IMR-90 (cell line): ENCODE results near the gene DSCAML1. TPM values are rescaled to one million over a fixed set of nuclear protein-coding genes. Genes with fewer than 3 reads are reported as not detected.

Experiments used
- ATAC-seq: fragments of 200-7000 bp; cut with Tn5 transposase; 2 replicates; pipeline ENCODE4 v1.9.1; 2020; ENCODE audit warnings: low read depth, mild to moderate bottlenecking, moderate library complexity
- BruUV-seq: library from RNA; stranded (reverse); fragments of 400-500 nt; replicated peaks from 2 replicates; lab custom pipeline; 2021; lab: Mats Ljungman, UMichigan
- CTCF ChIA-PET: fragments of 300-600 bp; formaldehyde crosslinking; extraction: SDS; loops from one replicate; lab custom pipeline; 2021; ENCODE audit warnings: antibody characterized with exemption; lab: Yijun Ruan, JAX
- POLR2A ChIA-PET: fragments of 300-600 bp; sonication (Branson Sonifier 250); formaldehyde crosslinking; loops from one replicate; lab custom pipeline; 2022; ENCODE audit warnings: antibody characterized with exemption; ENCODE audit not compliant: unreplicated experiment; lab: Charles Lee
- DNase-seq: peaks from one replicate; pipeline ENCODE4 v3.0.0; 2013
- H2AFZ ChIP-seq: replicated peaks from 2 replicates; pipeline ENCODE3; 2013; ENCODE audit warnings: low read length, mild to moderate bottlenecking; ENCODE audit not compliant: poor library complexity
- H2AK5ac ChIP-seq: 2 replicates; pipeline ENCODE4 v1.6.1; 2013; ENCODE audit warnings: low read depth, low read length, inconsistent platforms
- H2AK9ac ChIP-seq: replicated peaks from 2 replicates; pipeline ENCODE3; 2013; ENCODE audit warnings: mild to moderate bottlenecking, low read depth, low read length, moderate library complexity; ENCODE audit not compliant: poor library complexity
- H2BK120ac ChIP-seq: 2 replicates; pipeline ENCODE4 v1.6.1; 2013; ENCODE audit warnings: low read depth, low read length, inconsistent platforms
- H2BK15ac ChIP-seq: 3 replicates; pipeline ENCODE4 v1.6.1; 2013; ENCODE audit warnings: low read depth, low read length, inconsistent platforms
- H2BK20ac ChIP-seq: 2 replicates; pipeline ENCODE4 v1.6.1; 2013; ENCODE audit warnings: low read depth, mild to moderate bottlenecking, inconsistent platforms, low read length, moderate library complexity
- H2BK5ac ChIP-seq: 2 replicates; pipeline ENCODE4 v1.6.1; 2013; ENCODE audit warnings: mild to moderate bottlenecking, low read depth, low read length, inconsistent platforms; ENCODE audit not compliant: poor library complexity, severe bottlenecking
- H3K14ac ChIP-seq: replicated peaks from 2 replicates; pipeline ENCODE4 v1.6.1; 2013; ENCODE audit warnings: low read depth, low read length, inconsistent platforms
- H3K18ac ChIP-seq: 2 replicates; pipeline ENCODE4 v1.6.1; 2013; ENCODE audit warnings: low read depth, low read length, control low read depth
- H3K23ac ChIP-seq: 2 replicates; pipeline ENCODE4 v1.6.1; 2013; ENCODE audit warnings: low read depth, low read length, inconsistent platforms
- H3K27ac ChIP-seq: 2 replicates; pipeline ENCODE4 v1.5.1; 2013; ENCODE audit warnings: mild to moderate bottlenecking, control low read depth, low read length; ENCODE audit not compliant: insufficient read depth
- H3K27me3 ChIP-seq: 2 replicates; pipeline ENCODE4 v1.6.1; 2013; ENCODE audit warnings: low read length; ENCODE audit not compliant: control insufficient read depth, insufficient read depth
- H3K36me3 ChIP-seq: 2 replicates; pipeline ENCODE4 v1.6.1; 2013; ENCODE audit warnings: low read length, mixed read lengths; ENCODE audit not compliant: control insufficient read depth, insufficient read depth
- H3K4ac ChIP-seq: 2 replicates; pipeline ENCODE4 v1.6.1; 2013; ENCODE audit warnings: low read depth, low read length, inconsistent platforms
- H3K4me1 ChIP-seq: 2 replicates; pipeline ENCODE4 v1.6.1; 2013; ENCODE audit warnings: low read length, mixed read lengths; ENCODE audit not compliant: control insufficient read depth, insufficient read depth
- H3K4me2 ChIP-seq: 2 replicates; pipeline ENCODE4 v1.6.1; 2013; ENCODE audit warnings: low read depth, mild to moderate bottlenecking, control low read depth, low read length, moderate library complexity
- H3K4me3 ChIP-seq: 2 replicates; pipeline ENCODE4 v1.5.1; 2013; ENCODE audit warnings: low read depth, mild to moderate bottlenecking, control low read depth, low read length, moderate library complexity; ENCODE audit not compliant: insufficient read depth
- H3K56ac ChIP-seq: 2 replicates; pipeline ENCODE4 v1.6.1; 2013; ENCODE audit warnings: low read length, inconsistent platforms; ENCODE audit not compliant: insufficient read depth; ENCODE audit errors: extremely low read depth
- H3K79me1 ChIP-seq, 2 experiments: 2 replicates each; pipeline ENCODE4 v1.6.1; 2013; ENCODE audit warnings: low read length in 2 of 2, inconsistent platforms in 1 of 2, low read depth in 1 of 2
- H3K9ac ChIP-seq: 2 replicates; pipeline ENCODE4 v1.6.1; 2013; ENCODE audit warnings: low read depth, low read length, control low read depth
- H3K9me1 ChIP-seq: 2 replicates; pipeline ENCODE4 v1.6.1; 2013; ENCODE audit warnings: low read length, inconsistent platforms; ENCODE audit not compliant: insufficient read depth
- H3K9me3 ChIP-seq: 2 replicates; pipeline ENCODE4 v1.6.1; 2013; ENCODE audit warnings: low read length; ENCODE audit not compliant: control insufficient read depth, insufficient read depth
- H4K20me1 ChIP-seq: 2 replicates; pipeline ENCODE4 v1.6.1; 2013; ENCODE audit warnings: low read length, inconsistent platforms; ENCODE audit not compliant: insufficient read depth
- H4K5ac ChIP-seq: 2 replicates; pipeline ENCODE4 v1.6.1; 2013; ENCODE audit warnings: mild to moderate bottlenecking, low read depth, low read length, control low read depth
- H4K8ac ChIP-seq, 2 experiments: 2 replicates each; pipeline ENCODE4 v1.6.1; 2013; ENCODE audit warnings: low read depth in 2 of 2, low read length in 2 of 2, control low read depth in 1 of 2, inconsistent platforms in 1 of 2
- H4K91ac ChIP-seq: 2 replicates; pipeline ENCODE4 v1.6.1; 2013; ENCODE audit warnings: low read depth, low read length, inconsistent platforms; ENCODE audit not compliant: insufficient read depth
- BHLHE40 ChIP-seq: fragments of 150-350 bp; IDR thresholded peaks from 2 replicates; pipeline ENCODE4 v1.6.1; 2016; ENCODE audit warnings: mild to moderate bottlenecking, low read depth, low read length
- CEBPB ChIP-seq: IDR thresholded peaks from 2 replicates; pipeline ENCODE4 v1.6.1; 2012; ENCODE audit warnings: low read depth, low read length, improper control_type of control experiment
- CHD1 ChIP-seq: IDR thresholded peaks from 2 replicates; pipeline ENCODE4 v1.6.1; 2012; ENCODE audit warnings: low read depth, low read length, improper control_type of control experiment
- FOS ChIP-seq: fragments of 150-350 bp; IDR thresholded peaks from 2 replicates; pipeline ENCODE4 v1.6.1; 2016; ENCODE audit warnings: low read depth, low read length
- MAFK ChIP-seq: IDR thresholded peaks from 2 replicates; pipeline ENCODE4 v1.6.1; 2012; ENCODE audit warnings: low read depth, low read length, improper control_type of control experiment
- MAZ ChIP-seq: IDR thresholded peaks from 2 replicates; pipeline ENCODE4 v1.6.1; 2012; ENCODE audit warnings: low read depth, mild to moderate bottlenecking, low read length, improper control_type of control experiment, moderate library complexity, borderline replicate concordance
- MXI1 ChIP-seq: IDR thresholded peaks from 2 replicates; pipeline ENCODE4 v1.6.1; 2012; ENCODE audit warnings: low read depth, mild to moderate bottlenecking, low read length, moderate library complexity, borderline replicate concordance
- NFE2L2 ChIP-seq: fragments of 150-350 bp; IDR thresholded peaks from 2 replicates; pipeline ENCODE4 v1.6.1; 2016; ENCODE audit warnings: low read depth, mild to moderate bottlenecking, low read length
- POLR2A ChIP-seq: IDR thresholded peaks from 2 replicates; pipeline ENCODE4 v1.6.1; 2012; ENCODE audit warnings: mild to moderate bottlenecking, low read depth, low read length
- RAD21 ChIP-seq: IDR thresholded peaks from 2 replicates; pipeline ENCODE4 v1.6.1; 2012; ENCODE audit warnings: low read length, improper control_type of control experiment
- RCOR1 ChIP-seq: IDR thresholded peaks from 2 replicates; pipeline ENCODE4 v1.6.1; 2012; ENCODE audit warnings: mild to moderate bottlenecking, low read length, improper control_type of control experiment; ENCODE audit not compliant: insufficient replicate concordance
- RFX5 ChIP-seq: IDR thresholded peaks from 2 replicates; pipeline ENCODE4 v1.8.0; 2012; ENCODE audit warnings: low read depth, mild to moderate bottlenecking, low read length, moderate library complexity
- SMC3 ChIP-seq: fragments of 150-350 bp; IDR thresholded peaks from 2 replicates; pipeline ENCODE4 v1.6.1; 2016; ENCODE audit warnings: low read depth, mild to moderate bottlenecking, antibody characterized with exemption, low read length, moderate library complexity
- WGBS, 2 experiments: methylation state at CpG; one replicate each; pipeline versions ENCODE4 v1.1.5 to v1.1.7; 2013; ENCODE audit warnings: missing lambda C conversion rate in 2 of 2; ENCODE audit not compliant: insufficient read length in 1 of 2; ENCODE audit errors: extremely low coverage in 2 of 2; 5-methylcytosine and 5-hydroxymethylcytosine counted together
- dilution Hi-C: fragments of 300-500 bp; cut with HindIII; formaldehyde crosslinking; loops from one replicate; pipeline ENCODE4 v1.14.3; 2018; ENCODE audit warnings: low sequenced_read_pairs; ENCODE audit not compliant: unreplicated experiment
- in situ Hi-C: fragments of 300-500 bp; cut with MboI; formaldehyde crosslinking; loops from 3 replicates; pipeline ENCODE4 v1.14.3; 2019; ENCODE audit warnings: low sequenced_read_pairs, inconsistent platforms, mixed read lengths
- intact Hi-C: fragments of 100-400 bp; cut with micrococcal nuclease; formaldehyde crosslinking; loops from 2 replicates; pipeline ENCODE4 v1.10.0; 2022
- polyA plus RNA-seq, 3 experiments: library from polyadenylated mRNA; depleted of rRNA; stranded (reverse); fragments of >200 nt; gene quantifications; 2 replicates each; pipeline ENCODE4 v1.2.3, GENCODE V29; 2012; ENCODE audit warnings: low replicate concordance in 1 of 3
- total RNA-seq: library from RNA; depleted of rRNA; stranded (reverse); fragments of >200 nt; gene quantifications from 2 replicates; pipeline ENCODE4 v1.2.3, GENCODE V29; 2012
- TF ChIP-seq, protein P1 (sequence below): fragments of 150-350 bp; IDR thresholded peaks from 2 replicates; pipeline ENCODE4 v1.6.1; 2017; ENCODE audit warnings: mild to moderate bottlenecking, antibody characterized with exemption, low read length, low read depth
- TF ChIP-seq, protein P2 (sequence below): fragments of 150-350 bp; IDR thresholded peaks from 2 replicates; pipeline ENCODE4 v1.6.1; 2016; ENCODE audit warnings: low read depth, mild to moderate bottlenecking, low read length, moderate library complexity, borderline replicate concordance
- TF ChIP-seq, protein P3 (sequence below): conservative IDR thresholded peaks from 2 replicates; pipeline ENCODE4 v1.5.1; 2012; ENCODE audit warnings: mild to moderate bottlenecking, low read depth, low read length, improper control_type of control experiment

DSCAML1 gene
- total and polyA plus RNA-seq, 2 of the 4 experiments (the other 2 are of a cell fraction): not detected

DNA sequence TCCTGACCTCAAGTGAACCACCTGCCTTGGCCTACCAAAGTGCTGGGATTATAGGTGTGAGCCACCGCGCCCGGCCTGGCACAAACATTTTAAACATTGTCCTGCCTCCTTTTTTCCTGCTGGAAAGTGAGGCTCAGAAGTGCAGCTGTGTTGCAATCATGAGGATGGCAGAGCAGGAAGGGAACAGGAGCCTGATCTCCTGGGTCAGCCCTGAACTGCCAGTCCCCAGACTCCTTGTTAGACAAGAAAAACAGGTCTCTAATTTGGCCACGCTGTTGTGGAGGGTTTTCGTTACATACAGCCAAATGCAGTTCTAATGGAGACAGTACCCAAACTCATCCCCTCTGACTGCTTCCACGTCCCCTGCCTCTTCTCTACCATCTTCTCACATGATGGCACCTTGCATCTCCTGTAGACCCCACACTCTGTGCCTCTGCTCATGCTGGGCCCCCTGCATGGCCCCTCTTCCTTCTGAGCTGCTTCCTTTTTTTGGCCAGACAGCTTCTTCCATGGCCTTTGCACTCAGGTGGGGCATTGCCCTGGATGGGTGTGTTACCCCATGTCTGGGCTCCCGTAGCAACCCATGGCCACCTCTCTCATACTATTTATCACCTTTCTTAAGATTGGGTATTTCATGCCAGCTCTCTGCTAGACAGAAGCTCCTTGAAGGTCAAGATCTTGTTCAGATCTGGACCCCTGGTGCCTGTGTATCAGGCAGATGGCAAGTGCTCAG is 242.2 kb downstream of the DSCAML1 start:
- Histone ChIP-seq H3K27me3 (peaks cover 14% of the 10 kb centered on the region), H3K18ac (no peak overlapping the region), H3K23ac (no peak overlapping the region), H2BK20ac (no peak overlapping the region), H3K4me2 (no peak overlapping the region), H2AFZ (no peak overlapping the region), H2BK5ac (no peak overlapping the region), H2BK120ac (no peak overlapping the region), H2AK9ac (no peak overlapping the region), H3K27ac (no peak overlapping the region), H4K5ac (no peak overlapping the region), H3K9me1 (no peaks in the 10 kb centered on the region), H3K36me3 (no peaks in the 10 kb centered on the region), H3K4me1 (no peaks in the 10 kb centered on the region), H2AK5ac (no peak overlapping the region), H3K9ac (no peak overlapping the region), H3K79me1 (no peaks in the 10 kb centered on the region), H4K91ac (no peak overlapping the region), H3K56ac (no peak overlapping the region), H4K20me1 (no peaks in the 10 kb centered on the region), H2BK15ac (no peak overlapping the region), H4K8ac (no peak overlapping the region), H3K4ac (no peak overlapping the region), H3K9me3 (no peaks in the 10 kb centered on the region), H3K4me3 (no peak overlapping the region), H3K14ac (no peak overlapping the region)
- no TSS peak for BruUV-seq
- ChIA-PET CTCF (no interaction called here), POLR2A (no interaction called here)
- in situ Hi-C loops (no loop called here), dilution Hi-C loops (no loop called here), intact Hi-C loops (no loop called here)
- ATAC-seq: no peak
- no CpG with 5 or more reads among the region's 7 CpGs for WGBS, 2 experiments
- DNase-seq: no peak
- no peak for TF ChIP-seq MXI1
- no peak for TF ChIP-seq MAFK
- no peak for TF ChIP-seq MAZ
- TF ChIP-seq SMC3: no peak
- no peak for TF ChIP-seq RCOR1
- TF ChIP-seq POLR2A: no peak
- TF ChIP-seq, protein P1, sequence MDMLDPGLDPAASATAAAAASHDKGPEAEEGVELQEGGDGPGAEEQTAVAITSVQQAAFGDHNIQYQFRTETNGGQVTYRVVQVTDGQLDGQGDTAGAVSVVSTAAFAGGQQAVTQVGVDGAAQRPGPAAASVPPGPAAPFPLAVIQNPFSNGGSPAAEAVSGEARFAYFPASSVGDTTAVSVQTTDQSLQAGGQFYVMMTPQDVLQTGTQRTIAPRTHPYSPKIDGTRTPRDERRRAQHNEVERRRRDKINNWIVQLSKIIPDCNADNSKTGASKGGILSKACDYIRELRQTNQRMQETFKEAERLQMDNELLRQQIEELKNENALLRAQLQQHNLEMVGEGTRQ: no peak
- TF ChIP-seq FOS: no peak
- TF ChIP-seq, protein P2, sequence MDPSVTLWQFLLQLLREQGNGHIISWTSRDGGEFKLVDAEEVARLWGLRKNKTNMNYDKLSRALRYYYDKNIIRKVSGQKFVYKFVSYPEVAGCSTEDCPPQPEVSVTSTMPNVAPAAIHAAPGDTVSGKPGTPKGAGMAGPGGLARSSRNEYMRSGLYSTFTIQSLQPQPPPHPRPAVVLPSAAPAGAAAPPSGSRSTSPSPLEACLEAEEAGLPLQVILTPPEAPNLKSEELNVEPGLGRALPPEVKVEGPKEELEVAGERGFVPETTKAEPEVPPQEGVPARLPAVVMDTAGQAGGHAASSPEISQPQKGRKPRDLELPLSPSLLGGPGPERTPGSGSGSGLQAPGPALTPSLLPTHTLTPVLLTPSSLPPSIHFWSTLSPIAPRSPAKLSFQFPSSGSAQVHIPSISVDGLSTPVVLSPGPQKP: no peak
- no peak for TF ChIP-seq CEBPB
- no peak for TF ChIP-seq NFE2L2
- no peak for TF ChIP-seq CHD1
- TF ChIP-seq RFX5: no peak
- no peak for TF ChIP-seq BHLHE40
- TF ChIP-seq, protein P3, sequence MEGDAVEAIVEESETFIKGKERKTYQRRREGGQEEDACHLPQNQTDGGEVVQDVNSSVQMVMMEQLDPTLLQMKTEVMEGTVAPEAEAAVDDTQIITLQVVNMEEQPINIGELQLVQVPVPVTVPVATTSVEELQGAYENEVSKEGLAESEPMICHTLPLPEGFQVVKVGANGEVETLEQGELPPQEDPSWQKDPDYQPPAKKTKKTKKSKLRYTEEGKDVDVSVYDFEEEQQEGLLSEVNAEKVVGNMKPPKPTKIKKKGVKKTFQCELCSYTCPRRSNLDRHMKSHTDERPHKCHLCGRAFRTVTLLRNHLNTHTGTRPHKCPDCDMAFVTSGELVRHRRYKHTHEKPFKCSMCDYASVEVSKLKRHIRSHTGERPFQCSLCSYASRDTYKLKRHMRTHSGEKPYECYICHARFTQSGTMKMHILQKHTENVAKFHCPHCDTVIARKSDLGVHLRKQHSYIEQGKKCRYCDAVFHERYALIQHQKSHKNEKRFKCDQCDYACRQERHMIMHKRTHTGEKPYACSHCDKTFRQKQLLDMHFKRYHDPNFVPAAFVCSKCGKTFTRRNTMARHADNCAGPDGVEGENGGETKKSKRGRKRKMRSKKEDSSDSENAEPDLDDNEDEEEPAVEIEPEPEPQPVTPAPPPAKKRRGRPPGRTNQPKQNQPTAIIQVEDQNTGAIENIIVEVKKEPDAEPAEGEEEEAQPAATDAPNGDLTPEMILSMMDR: no peak
- no peak for TF ChIP-seq RAD21
